Stomach (tissue), 4 donors: ENCODE data around the gene SFXN1.
"Not testable (repeated sequence)": the region's sequence is repeated elsewhere in the genome, so short reads cannot be mapped to it uniquely, and the experiment has no call there.

ENCODE experiments used
- POLR2AphosphoS5 ChIP-seq, 3 donors: sonication (generic); formaldehyde crosslinking; IDR thresholded peaks; one replicate each; pipeline ENCODE4 v1.6.1; 2016; ENCODE audit warnings: antibody characterized with exemption in 3 of 3
- TF ChIP-seq, protein P1 (sequence below), 7 experiments: fragments of 450-650 bp in 4 of 7; fragments of 200-600 bp in 3 of 7; sonication (generic) in 3 of 7; IDR thresholded peaks; one replicate each; pipeline ENCODE4 v1.5.1; 2016 to 2019; ENCODE audit warnings: antibody characterized with exemption in 7 of 7, control low read depth in 2 of 7, mild to moderate bottlenecking in 1 of 7

DNA sequence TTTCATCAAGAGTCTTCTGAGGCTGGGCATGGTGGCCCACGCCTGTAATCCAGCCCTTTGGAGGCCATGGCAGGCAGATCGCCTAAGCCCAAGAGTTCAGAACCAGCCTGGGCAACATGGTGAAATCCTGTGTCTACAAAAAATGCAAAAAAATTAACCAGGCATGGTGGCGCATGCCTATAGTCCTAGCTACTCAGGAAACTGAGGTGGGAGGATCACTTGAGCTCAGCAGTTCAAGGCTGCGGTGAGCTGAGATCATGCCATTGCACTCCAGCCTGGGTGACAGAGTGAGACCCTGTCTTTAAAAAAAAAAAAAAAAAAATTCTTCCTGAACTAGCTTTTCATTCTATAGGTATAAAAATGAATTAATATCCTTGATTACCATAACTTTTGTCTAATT lies 29.3 kb downstream of the SFXN1 start:
- TF ChIP-seq, protein P1, sequence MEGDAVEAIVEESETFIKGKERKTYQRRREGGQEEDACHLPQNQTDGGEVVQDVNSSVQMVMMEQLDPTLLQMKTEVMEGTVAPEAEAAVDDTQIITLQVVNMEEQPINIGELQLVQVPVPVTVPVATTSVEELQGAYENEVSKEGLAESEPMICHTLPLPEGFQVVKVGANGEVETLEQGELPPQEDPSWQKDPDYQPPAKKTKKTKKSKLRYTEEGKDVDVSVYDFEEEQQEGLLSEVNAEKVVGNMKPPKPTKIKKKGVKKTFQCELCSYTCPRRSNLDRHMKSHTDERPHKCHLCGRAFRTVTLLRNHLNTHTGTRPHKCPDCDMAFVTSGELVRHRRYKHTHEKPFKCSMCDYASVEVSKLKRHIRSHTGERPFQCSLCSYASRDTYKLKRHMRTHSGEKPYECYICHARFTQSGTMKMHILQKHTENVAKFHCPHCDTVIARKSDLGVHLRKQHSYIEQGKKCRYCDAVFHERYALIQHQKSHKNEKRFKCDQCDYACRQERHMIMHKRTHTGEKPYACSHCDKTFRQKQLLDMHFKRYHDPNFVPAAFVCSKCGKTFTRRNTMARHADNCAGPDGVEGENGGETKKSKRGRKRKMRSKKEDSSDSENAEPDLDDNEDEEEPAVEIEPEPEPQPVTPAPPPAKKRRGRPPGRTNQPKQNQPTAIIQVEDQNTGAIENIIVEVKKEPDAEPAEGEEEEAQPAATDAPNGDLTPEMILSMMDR (IDR thresholded peaks at IDR 0.05): not testable (repeated sequence)
- TF ChIP-seq POLR2AphosphoS5 (IDR thresholded peaks at IDR 0.05): not testable (repeated sequence)
